K562 (cell line): ENCODE measurements around the gene ARFRP1. TPM values are rescaled to one million over a fixed set of nuclear protein-coding genes. Genes with fewer than 3 reads are reported as not detected.
A peak's percentile ranks its signal among the peaks of the same experiment; 100 is the strongest.

Source experiments
- CREB1 ChIP-seq, 2 experiments: sonication (generic) in 1 of 2; formaldehyde crosslinking in 1 of 2; IDR thresholded peaks; 2 replicates each; pipeline versions ENCODE4 v1.6.1 to v1.8.0; 2012 to 2022; ENCODE audit warnings: inconsistent platforms in 1 of 2, mild to moderate bottlenecking in 1 of 2, missing genetic modification reagents in 1 of 2, moderate library complexity in 1 of 2
- ETV6 ChIP-seq, 3 experiments: fragments of 150-350 bp in 1 of 3; sonication (generic) in 1 of 3; formaldehyde crosslinking in 1 of 3; IDR thresholded peaks; 2 replicates each; pipeline versions ENCODE4 v1.6.1 to v1.8.0; 2014 to 2022; ENCODE audit warnings: borderline replicate concordance in 2 of 3, low read depth in 2 of 3, antibody characterized with exemption in 1 of 3, low read length in 1 of 3, mild to moderate bottlenecking in 1 of 3, missing genetic modification reagents in 1 of 3
- FOSL1 ChIP-seq: fragments of 200-800 bp; sonication (Bioruptor generic); conservative IDR thresholded peaks from 2 replicates; pipeline ENCODE4 v1.6.1; 2016; ENCODE audit warnings: missing genetic modification characterization, missing compliant biosample characterization
- FOXK2 ChIP-seq, 2 experiments: fragments of 450-650 bp; IDR thresholded peaks in 1 of 2; conservative IDR thresholded peaks in 1 of 2; 2 replicates each; pipeline ENCODE4 v1.6.1; 2016; ENCODE audit warnings: low read depth in 2 of 2, mild to moderate bottlenecking in 1 of 2
- GABPB1 ChIP-seq: sonication (generic); formaldehyde crosslinking; IDR thresholded peaks from 2 replicates; pipeline ENCODE4 v1.8.0; 2022; ENCODE audit warnings: mild to moderate bottlenecking, missing genetic modification reagents
- HDAC1 ChIP-seq, 2 experiments: fragments of 450-650 bp; IDR thresholded peaks; 2 replicates each; pipeline ENCODE4 v1.6.1; 2016 to 2017; ENCODE audit warnings: inconsistent platforms in 1 of 2, mild to moderate bottlenecking in 1 of 2, moderate library complexity in 1 of 2
- HNRNPL ChIP-seq: fragments of 200-400 bp; formaldehyde crosslinking; IDR thresholded peaks from 2 replicates; pipeline ENCODE4 v1.6.1; 2017; ENCODE audit warnings: low read depth, mild to moderate bottlenecking, low read length
- MAFF ChIP-seq: IDR thresholded peaks from 2 replicates; pipeline ENCODE4 v1.6.1; 2012; ENCODE audit warnings: low read length, improper control_type of control experiment
- NFE2 ChIP-seq: IDR thresholded peaks from 2 replicates; pipeline ENCODE4 v1.6.1; 2014; ENCODE audit warnings: antibody characterized with exemption, low read depth
- NR1H2 ChIP-seq: sonication (generic); formaldehyde crosslinking; IDR thresholded peaks from 2 replicates; pipeline ENCODE4 v1.4.0; 2020; ENCODE audit warnings: mild to moderate bottlenecking, missing genetic modification reagents
- SRSF7 ChIP-seq: fragments of 200-400 bp; formaldehyde crosslinking; optimal IDR thresholded peaks from 2 replicates; pipeline ENCODE3; 2017; ENCODE audit warnings: mild to moderate bottlenecking, low read depth, low read length
- TRIM24 ChIP-seq, 2 experiments: fragments of 450-650 bp; IDR thresholded peaks; 2 replicates each; pipeline ENCODE4 v1.6.1; 2016
- TRIM28 ChIP-seq: fragments of 450-650 bp; IDR thresholded peaks from 2 replicates; pipeline ENCODE4 v1.6.1; 2017
- ZBED1 ChIP-seq: IDR thresholded peaks from 2 replicates; pipeline ENCODE4 v1.6.1; 2014
- ZNF146 ChIP-seq: IDR thresholded peaks from one replicate; pipeline ENCODE4 v1.6.1; 2018; ENCODE audit warnings: missing compliant biosample characterization; ENCODE audit not compliant: unreplicated experiment
- polyA plus RNA-seq, 8 experiments: library from polyadenylated mRNA; depleted of rRNA in 4 of 8; stranded (reverse) in 5 of 8; unstranded in 3 of 8; fragments of >200 nt; fragmentation: Nextera tagmentation in 2 of 8; fragmentation: Illumina TruSeq in 1 of 8; extraction: Ambion mirVana in 2 of 8; extraction: Trizol in 1 of 8; gene quantifications; 2 replicates each; pipeline versions ENCODE4 v1.2.1 to v1.2.3, GENCODE V29; 2011 to 2014; ENCODE audit warnings: inconsistent platforms in 1 of 8, missing spikeins in 1 of 8
- total RNA-seq, 7 experiments: library from RNA; depleted of rRNA in 6 of 7; stranded (reverse); fragments of >200 nt in 6 of 7; fragmentation: Illumina TruSeq in 2 of 7; extraction: Trizol in 2 of 7; gene quantifications; 2 replicates each; pipeline versions ENCODE4 v1.2.1 to v1.2.3, GENCODE V29; 2011 to 2021; ENCODE audit warnings: low replicate concordance in 1 of 7
- TF ChIP-seq, protein P1 (sequence below): sonication (generic); formaldehyde crosslinking; IDR thresholded peaks from 2 replicates; pipeline ENCODE4 v1.8.0; 2022; ENCODE audit warnings: mild to moderate bottlenecking, missing genetic modification reagents, borderline replicate concordance
- TF ChIP-seq, protein P2 (sequence below), 2 experiments: IDR thresholded peaks; 2 replicates each; pipeline ENCODE4 v1.6.1; 2012; ENCODE audit warnings: improper control_type of control experiment in 2 of 2, low read depth in 2 of 2, low read length in 2 of 2, borderline replicate concordance in 1 of 2
- TF ChIP-seq, protein P3 (sequence below): conservative IDR thresholded peaks from 2 replicates; pipeline ENCODE4 v1.6.1; 2011; ENCODE audit warnings: low read depth, mild to moderate bottlenecking, low read length; ENCODE audit not compliant: control insufficient read depth
- TF ChIP-seq, protein P4 (sequence below): fragments of 450-650 bp; formaldehyde crosslinking; conservative IDR thresholded peaks from 2 replicates; pipeline ENCODE4 v1.4.0; 2022; ENCODE audit warnings: mild to moderate bottlenecking, missing genetic modification characterization

The ARFRP1 gene
- total and polyA plus RNA-seq, 9 of the 15 experiments (the other 6 are each of a cell fraction or from before 2014, with no cell fraction given) = 2.2 to 78.9 (median 37.3) TPM

DNA sequence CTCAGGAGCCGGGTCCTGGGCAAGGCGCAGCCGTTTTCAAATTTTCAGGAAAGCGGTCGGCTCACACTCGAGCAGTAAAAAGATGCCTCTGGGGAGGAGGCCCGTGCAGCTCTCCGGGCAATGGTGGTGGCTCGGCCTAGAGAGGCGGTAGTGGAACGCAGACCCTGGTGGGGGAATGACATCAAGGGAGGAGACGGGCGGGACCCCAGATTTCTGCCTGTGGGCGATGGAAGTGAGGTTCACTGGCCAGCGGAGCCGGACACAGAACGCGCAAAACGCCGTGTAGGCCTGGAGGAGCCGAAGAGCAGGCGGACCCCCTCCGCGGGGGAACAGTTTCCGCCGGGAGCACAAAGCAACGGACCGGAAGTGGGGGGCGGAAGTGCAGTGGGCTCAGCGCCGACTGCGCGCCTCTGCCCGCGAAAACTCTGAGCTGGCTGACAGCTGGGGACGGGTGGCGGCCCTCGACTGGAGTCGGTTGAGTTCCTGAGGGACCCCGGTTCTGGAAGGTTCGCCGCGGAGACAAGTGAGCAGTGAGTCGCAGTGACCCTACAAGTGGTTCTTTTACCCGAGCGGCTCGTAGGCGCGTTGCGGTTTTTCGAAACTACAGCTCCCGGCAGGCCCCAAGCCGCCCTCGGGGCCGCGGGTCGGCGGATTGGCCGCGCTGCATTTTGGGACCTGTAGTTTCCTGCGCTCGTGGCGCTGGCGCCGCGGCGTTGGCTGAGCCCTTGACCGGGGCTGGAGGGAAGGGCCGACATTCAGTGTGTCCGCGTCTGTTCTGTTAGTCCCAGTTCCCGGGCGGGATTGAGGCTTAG, 49.6 kb downstream of the ARFRP1 start, which contains the start of gene RTEL1 (continued):
- TF ChIP-seq HDAC1 (IDR thresholded peaks at IDR 0.05) = peak in 1 of 2 experiments; percentile 96; a peak in 2 of 4 replicates
- TF ChIP-seq TRIM24 (IDR thresholded peaks at IDR 0.05) = peak in 1 of 2 experiments; percentile 99; a peak in 2 of 4 replicates
- TF ChIP-seq, protein P1, sequence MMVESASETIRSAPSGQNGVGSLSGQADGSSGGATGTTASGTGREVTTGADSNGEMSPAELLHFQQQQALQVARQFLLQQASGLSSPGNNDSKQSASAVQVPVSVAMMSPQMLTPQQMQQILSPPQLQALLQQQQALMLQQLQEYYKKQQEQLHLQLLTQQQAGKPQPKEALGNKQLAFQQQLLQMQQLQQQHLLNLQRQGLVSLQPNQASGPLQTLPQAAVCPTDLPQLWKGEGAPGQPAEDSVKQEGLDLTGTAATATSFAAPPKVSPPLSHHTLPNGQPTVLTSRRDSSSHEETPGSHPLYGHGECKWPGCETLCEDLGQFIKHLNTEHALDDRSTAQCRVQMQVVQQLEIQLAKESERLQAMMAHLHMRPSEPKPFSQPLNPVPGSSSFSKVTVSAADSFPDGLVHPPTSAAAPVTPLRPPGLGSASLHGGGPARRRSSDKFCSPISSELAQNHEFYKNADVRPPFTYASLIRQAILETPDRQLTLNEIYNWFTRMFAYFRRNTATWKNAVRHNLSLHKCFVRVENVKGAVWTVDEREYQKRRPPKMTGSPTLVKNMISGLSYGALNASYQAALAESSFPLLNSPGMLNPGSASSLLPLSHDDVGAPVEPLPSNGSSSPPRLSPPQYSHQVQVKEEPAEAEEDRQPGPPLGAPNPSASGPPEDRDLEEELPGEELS (CRISPR knock-in tag) = peak; percentile 27; the same call in 1 of the 2 replicates
- peak; percentile 58 for TF ChIP-seq CREB1 (IDR thresholded peaks at IDR 0.05)
- peak; percentile 15; the same call in 1 of the 2 replicates for TF ChIP-seq CREB1 (CRISPR knock-in tag; IDR thresholded peaks at IDR 0.05)
- TF ChIP-seq, protein P2, sequence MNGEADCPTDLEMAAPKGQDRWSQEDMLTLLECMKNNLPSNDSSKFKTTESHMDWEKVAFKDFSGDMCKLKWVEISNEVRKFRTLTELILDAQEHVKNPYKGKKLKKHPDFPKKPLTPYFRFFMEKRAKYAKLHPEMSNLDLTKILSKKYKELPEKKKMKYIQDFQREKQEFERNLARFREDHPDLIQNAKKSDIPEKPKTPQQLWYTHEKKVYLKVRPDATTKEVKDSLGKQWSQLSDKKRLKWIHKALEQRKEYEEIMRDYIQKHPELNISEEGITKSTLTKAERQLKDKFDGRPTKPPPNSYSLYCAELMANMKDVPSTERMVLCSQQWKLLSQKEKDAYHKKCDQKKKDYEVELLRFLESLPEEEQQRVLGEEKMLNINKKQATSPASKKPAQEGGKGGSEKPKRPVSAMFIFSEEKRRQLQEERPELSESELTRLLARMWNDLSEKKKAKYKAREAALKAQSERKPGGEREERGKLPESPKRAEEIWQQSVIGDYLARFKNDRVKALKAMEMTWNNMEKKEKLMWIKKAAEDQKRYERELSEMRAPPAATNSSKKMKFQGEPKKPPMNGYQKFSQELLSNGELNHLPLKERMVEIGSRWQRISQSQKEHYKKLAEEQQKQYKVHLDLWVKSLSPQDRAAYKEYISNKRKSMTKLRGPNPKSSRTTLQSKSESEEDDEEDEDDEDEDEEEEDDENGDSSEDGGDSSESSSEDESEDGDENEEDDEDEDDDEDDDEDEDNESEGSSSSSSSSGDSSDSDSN (IDR thresholded peaks at IDR 0.05; ENCODE audit: borderline replicate concordance in 1 of 2, low read depth in 2 of 2, low read length in 2 of 2) = peak; percentile 33 to 80; a peak in 3 of 4 replicates
- no peak for TF ChIP-seq ETV6 (IDR thresholded peaks at IDR 0.05; ENCODE audit: borderline replicate concordance in 1 of 2, low read depth in 2 of 2, low read length in 1 of 2)
- 0 out of 2 replicates have a peak, but pooled peaks have one; percentile 18 for TF ChIP-seq ETV6 (CRISPR knock-in tag; IDR thresholded peaks at IDR 0.05; ENCODE audit: borderline replicate concordance)
- peak; percentile 100 for TF ChIP-seq GABPB1 (CRISPR knock-in tag)
- TF ChIP-seq, protein P3, sequence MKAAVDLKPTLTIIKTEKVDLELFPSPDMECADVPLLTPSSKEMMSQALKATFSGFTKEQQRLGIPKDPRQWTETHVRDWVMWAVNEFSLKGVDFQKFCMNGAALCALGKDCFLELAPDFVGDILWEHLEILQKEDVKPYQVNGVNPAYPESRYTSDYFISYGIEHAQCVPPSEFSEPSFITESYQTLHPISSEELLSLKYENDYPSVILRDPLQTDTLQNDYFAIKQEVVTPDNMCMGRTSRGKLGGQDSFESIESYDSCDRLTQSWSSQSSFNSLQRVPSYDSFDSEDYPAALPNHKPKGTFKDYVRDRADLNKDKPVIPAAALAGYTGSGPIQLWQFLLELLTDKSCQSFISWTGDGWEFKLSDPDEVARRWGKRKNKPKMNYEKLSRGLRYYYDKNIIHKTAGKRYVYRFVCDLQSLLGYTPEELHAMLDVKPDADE = peak; percentile 99
- no peak for TF ChIP-seq ZNF146 (CRISPR knock-in tag)
- TF ChIP-seq TRIM28 = peak; percentile 63; the same call in 1 of the 2 replicates
- peak; percentile 32; the same call in 1 of the 2 replicates for TF ChIP-seq NFE2
- TF ChIP-seq FOXK2 (conservative IDR thresholded peaks at IDR 0.05 in 1 of 2, IDR thresholded peaks at IDR 0.05 in 1 of 2; ENCODE audit: low read depth in 2 of 2) = peak in 1 of 2 experiments; percentile 17; a peak in 1 of 4 replicates
- no peak; the same call in 1 of the 2 replicates for TF ChIP-seq NR1H2 (CRISPR knock-in tag)
- TF ChIP-seq MAFF = no peak
- TF ChIP-seq, protein P4, sequence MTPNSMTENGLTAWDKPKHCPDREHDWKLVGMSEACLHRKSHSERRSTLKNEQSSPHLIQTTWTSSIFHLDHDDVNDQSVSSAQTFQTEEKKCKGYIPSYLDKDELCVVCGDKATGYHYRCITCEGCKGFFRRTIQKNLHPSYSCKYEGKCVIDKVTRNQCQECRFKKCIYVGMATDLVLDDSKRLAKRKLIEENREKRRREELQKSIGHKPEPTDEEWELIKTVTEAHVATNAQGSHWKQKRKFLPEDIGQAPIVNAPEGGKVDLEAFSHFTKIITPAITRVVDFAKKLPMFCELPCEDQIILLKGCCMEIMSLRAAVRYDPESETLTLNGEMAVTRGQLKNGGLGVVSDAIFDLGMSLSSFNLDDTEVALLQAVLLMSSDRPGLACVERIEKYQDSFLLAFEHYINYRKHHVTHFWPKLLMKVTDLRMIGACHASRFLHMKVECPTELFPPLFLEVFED (CRISPR knock-in tag) = 0 out of 2 replicates have a peak, but pooled peaks have one; percentile 8
- TF ChIP-seq ZBED1 = peak; percentile 66; the same call in 1 of the 2 replicates
- 0 out of 2 replicates have a peak, but pooled peaks have one; percentile 22 for TF ChIP-seq HNRNPL
- TF ChIP-seq SRSF7 = no peak
- peak; percentile 40; the same call in 1 of the 2 replicates for TF ChIP-seq FOSL1
